ENCODE measurements around the gene ATP1B1.

Gene ATP1B1

GRCh38 chr1:169094897-169095569 lies 11.5 kb upstream of the ATP1B1 start:
- DNase-seq = no peak

- no peak for DNase-seq
Observed at GRCh38 chr1:169098380-169098779, 8.1 kb upstream of the ATP1B1 start.

DNA sequence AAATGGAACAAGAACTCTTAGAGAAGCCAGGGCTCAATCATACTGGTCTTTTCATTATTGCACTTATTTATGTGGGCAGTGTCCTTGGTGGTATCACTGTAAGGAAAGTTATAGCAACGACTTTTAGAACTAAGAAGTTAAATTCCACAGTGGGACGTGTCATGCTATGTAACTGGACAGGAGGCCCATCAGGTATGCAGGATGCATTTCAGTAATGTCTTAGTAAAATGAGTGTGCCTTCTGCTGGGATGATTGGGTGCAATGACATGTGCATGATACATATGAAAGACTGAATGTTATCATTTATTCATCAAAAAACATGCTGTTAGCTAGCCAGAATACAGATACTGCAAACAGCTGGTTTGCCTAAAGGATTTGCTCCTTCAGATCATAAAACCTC lies 6.9 kb upstream of the ATP1B1 start:
- no peak for DNase-seq

DNA sequence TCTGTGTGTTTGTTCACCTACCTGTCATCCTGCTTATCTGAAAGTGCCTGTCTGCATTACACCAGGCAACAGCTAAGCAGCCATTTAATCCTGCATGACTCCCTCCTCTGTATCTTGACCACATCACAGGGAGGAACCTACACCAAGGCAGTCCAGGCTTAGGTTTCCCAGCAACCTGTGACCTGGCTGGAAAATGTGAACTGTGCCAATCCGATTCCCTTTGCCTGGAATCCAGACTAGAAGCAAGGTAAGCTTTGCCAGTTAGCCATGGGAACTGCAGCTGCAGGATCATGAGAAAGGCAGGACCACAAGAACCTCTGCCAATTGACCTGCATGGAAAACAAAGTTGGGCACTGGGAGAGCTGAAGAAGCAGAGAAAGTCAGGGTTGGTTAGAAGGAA lies 6.3 kb upstream of the ATP1B1 start:
- peak; percentile 71 for DNase-seq

DNA sequence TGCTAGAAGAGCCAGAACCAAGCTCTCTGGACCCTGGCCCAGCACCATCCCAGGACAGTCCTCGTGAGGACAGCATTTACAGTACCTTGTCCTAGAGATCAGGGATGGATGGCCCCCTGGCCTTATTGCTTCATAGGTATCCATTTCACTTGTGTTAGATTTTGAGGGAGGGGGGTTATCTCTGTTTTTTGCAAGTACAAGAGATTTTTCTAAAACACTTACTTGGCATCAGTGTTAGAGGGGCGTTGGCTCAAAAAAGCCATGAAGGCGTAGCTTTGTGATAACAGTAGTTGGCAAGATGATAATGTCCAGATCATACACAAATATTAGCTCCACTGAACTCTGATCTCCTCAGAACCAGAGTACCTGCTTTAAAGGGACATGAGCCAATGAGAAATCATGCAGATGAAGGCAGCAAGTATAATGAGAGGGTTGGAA lies 5.8 kb upstream of the ATP1B1 start:
- DNase-seq = no peak

DNA sequence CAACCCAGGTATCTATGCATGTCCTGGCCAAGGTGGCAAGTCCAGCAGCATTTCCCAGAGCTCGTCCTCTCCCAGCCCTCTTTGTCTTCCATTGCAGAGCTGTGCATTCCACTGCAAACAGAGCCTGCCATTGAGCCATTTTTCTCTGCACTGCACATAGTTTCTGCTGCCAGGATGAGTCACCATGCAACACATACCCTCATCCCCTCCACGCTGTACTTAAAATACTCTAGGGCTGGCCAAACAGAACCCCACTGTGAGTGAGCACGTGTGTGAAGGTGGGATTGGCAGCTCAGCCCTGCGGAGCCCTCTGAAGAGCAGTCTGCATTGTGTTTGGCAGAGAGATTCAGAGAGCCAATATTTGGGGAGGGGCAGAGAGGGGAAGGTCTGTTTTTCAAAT lies 3.9 kb upstream of the ATP1B1 start:
- DNase-seq = peak; percentile 97

- DNase-seq = no peak
Observed at GRCh38 chr1:169103002-169103401, 3.5 kb upstream of the ATP1B1 start.

DNA sequence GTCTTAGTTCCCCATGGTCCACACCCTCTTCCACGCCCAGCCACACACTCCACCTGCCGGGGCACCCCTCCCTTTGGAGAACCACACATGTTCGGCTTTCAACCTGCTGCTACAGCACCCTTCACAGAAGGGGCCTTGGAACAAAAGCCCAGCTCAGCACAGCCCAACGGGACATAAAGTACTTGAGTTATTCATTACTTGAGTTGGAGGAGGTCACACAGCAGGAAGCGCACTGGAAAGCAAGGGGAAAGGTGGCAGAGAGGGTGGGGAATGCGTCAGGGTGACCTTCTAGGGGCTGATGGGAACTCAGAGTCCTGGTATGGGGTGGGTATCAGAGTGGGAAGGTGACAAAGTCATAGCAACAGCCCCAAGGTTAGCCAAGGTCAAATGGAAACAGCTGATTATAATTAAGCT lies 3.0 kb upstream of the ATP1B1 start:
- DNase-seq = no peak

DNA sequence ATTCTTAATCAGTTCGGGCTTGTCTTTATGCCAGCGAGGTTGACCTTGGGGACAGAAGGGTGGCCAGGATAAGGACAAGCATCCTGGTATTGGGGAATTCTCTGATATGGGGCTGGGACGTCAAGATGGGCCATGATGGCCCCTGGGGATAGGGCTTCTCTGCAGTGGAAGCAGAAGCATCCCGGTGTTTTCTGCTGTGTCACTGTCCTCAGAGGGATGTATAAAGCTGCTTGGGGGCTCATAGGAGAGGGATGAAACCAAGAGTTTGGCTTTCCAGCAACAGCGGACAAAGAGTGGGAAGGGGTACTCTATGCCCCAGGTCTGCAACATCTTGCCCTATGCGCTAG lies 1.4 kb upstream of the ATP1B1 start:
- DNase-seq = no peak

DNA sequence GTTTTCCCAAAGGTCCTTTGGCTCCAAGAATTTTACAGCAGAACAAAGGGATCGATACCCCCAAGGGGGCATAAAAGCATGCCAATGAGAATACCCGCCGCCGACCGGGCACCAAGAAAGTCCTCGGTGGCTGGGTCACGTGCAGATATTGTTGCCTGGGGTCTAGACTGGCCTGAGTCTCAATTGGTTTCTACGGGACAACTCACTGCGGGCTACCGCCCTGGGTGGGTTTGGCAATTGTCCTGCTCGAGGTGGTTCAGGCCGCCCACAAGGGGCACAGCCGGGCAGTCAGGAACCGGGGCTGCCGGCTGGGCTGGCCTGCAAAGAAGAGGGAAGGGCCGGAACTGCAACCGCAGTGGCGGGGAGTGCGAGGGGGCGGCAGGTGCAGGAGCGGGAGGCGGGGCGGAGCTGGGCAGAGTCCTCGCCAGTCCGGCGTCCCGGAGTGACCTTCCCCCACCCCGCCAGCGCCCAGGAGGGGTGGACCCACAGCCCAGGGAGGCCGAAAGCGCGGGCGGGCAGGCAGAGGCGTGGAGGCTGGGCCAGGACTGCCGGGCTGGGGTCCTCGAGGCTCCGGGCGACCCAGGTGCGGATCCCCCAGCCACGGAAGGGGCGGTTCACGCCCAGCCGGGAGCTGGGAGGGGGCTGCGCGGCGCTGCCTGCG lies 926 bp upstream of the ATP1B1 start:
- peak; percentile 91 for DNase-seq

DNA sequence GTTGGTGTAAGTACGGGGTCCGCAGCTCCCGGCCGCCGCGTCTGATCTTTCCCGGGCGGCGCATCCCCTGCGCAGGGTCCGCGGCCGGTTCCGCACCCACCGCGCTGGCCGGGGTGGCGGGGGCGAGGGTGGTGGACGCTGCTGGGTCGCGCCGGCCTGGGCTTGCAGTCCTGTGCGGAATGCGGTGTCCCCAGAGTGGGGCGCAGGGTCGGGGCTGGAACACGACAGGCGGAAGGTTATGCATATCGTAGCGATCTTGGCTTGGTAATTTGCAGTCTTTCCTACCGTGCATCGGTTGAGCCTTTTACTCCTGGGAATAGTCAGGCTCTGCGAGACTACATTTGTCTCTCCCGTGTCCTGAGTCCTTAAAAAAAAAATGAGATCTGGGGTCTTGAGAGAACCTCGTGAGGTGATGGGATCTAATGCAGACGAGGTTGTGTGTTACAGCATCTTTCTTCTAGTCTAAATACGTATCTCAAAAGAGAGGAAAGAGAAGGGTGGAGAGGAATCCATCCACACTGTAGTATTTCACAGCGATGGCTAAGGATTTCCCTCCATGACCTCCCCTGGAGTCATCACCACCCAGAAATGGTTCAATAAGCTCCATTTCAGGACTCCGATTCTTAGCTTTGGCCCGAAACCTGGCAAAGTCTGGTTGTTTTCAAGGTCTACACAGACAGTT lies 572 bp downstream of the ATP1B1 start:
- no peak for DNase-seq

GRCh38 chr1:169107603-169108208 lies 1.2 kb downstream of the ATP1B1 start:
- DNase-seq = no peak

GRCh38 chr1:169108223-169108622 lies 1.7 kb downstream of the ATP1B1 start:
- no peak for DNase-seq

DNA sequence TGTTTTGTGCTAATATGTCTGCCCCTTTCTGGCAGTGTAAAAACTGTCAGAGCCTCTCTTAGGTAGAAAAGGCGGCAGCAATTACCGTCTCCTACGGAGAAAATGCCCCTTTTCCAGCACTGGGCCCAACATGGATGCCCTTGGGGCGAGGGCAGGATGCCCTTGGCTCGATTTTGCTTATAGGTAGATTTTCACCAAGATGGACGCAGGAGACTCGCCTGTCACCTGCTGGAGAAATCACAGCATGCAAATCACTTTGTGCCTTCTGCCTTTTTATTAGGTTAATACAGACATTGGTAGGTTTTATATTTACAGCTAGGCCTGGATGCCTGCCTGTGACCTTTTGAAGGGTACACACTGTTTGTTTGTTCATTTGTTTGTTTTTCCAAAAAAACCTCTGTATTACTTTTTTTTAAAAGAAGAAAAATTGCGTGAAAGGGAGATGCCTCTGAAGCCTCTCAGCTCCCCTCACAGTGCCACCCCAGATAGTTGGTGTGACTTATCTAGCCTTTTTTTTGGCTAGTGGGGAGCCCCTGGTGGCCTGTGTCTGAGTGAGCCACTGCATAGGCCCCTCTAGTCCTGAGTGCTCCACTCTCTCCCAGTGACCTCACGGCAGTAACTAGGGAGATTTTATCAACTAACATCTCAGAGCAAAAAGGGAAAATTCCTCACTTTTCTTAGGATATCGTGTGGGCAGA lies 2.5 kb downstream of the ATP1B1 start:
- peak; percentile 74 for DNase-seq

DNA sequence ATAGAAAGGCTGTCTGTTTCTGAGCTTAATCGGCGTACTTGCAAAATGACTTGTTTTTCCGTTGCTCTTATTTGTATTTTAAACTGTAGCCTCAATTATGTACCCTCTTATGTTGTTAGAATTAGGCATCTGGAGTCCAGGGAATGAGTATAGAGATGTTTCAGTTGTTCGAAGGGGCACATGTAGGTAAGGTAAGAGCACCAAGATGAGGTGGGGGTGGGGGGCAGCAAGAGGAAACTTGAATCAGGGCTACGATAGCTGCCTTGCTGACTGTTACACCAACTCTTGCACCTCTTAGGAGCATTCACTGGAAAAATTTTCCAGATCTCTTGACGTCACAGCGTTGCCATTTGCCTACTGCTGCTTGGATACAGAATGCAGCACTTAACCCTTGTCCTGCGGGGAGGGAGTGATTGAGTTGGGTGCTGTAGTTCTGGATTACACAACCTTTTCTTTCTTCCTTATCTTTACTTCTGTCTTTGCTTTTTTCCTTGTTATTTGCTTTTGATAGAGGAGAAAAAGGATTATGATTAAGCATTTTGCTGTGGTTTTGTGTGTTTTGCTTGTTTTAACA lies 3.2 kb downstream of the ATP1B1 start:
- DNase-seq = peak; percentile 87

GRCh38 chr1:169110236-169110635 lies 3.7 kb downstream of the ATP1B1 start:
- no peak for DNase-seq

GRCh38 chr1:169110689-169111447 lies 4.4 kb downstream of the ATP1B1 start:
- DNase-seq = no peak

DNA sequence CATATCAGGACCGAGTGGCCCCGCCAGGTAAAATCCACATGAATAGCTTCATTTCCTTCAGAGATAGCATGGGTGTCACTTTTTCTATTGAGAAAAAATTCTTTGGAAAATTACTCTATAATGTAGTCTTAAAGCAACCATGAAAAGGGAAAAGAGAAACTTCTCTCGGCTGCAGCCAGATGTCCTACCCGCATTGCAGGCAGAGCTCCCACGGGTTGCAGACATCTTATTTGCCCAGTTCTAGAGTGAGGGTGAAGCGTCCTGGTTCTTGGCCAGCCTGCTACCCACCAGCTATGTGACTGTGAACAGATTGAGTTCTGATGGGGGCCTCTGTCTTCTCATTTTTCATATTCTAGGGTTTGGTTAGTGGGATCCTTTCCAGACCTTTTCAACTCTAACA lies 5.0 kb downstream of the ATP1B1 start:
- no peak for DNase-seq

- no peak for DNase-seq
Observed at GRCh38 chr1:169112241-169112640, 5.8 kb downstream of the ATP1B1 start.

- peak; percentile 97 for DNase-seq
Observed at GRCh38 chr1:169113613-169114119, 7.2 kb downstream of the ATP1B1 start.

GRCh38 chr1:169115891-169116585 lies 9.5 kb downstream of the ATP1B1 start:
- DNase-seq = no peak
